HG02885 (cell line): ENCODE results near the gene TCEAL7.
A peak's percentile ranks its signal among the peaks of the same experiment; 100 is the strongest.
"Not testable (repeated sequence)": the region's sequence is repeated elsewhere in the genome, so short reads cannot be mapped to it uniquely, and the experiment has no call there.

Source experiments
- ATAC-seq: cut with Tn5 transposase; IDR thresholded peaks from one replicate; pipeline ENCODE4 v1.9.1; 2021; ENCODE audit warnings: mild to moderate bottlenecking; ENCODE audit not compliant: unreplicated experiment, poor library complexity

The TCEAL7 gene

DNA sequence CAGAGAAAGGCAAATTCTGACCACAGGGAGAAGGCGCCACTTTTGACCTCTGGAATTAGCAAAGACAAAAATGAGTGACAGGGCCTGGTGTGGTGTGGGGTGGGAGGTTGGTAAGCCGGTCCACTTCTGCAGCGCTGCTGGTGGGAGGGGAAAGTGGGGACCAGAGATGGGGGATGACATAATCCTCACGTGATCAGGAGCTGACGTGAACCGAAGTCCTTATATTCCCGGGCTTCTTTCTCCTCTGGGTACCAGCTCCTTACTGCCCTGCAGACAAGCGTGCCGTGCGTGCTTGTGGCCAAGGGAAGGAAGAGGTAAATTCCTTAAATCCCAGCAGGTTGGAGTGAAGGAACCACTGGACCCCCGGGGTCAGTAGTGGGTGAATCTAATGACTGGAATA is at the start of gene TCEAL7:
Gene TCEAL7, plus strand, starts transcription at position 249 of the 400 bp plus-strand sequence. CDS start 1,165 bp downstream, outside the sequence.
- no peak for ATAC-seq

- no peak for ATAC-seq
Observed at GRCh38 chrX:103293118-103293517, 36.9 kb upstream of the TCEAL7 start.

DNA sequence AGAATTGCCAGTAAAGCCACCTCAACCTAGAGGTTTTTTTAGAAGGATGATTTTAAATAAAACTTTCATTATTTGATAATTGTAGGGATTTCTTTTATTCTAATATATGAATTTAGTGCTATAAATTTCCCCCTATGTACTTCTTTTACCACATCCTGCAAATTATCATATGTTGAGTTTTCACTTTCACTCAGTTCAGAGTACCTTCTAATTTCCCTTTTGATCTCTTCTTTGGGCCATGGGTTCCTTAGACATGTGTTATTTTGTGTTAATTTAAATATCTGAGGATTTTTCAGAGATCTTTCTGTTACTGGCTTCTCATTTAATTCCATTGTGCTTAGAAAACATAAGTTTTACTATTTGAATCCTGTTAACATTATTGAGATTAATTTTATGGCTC is 25.3 kb upstream of the TCEAL7 start:
- ATAC-seq, result no peak

DNA sequence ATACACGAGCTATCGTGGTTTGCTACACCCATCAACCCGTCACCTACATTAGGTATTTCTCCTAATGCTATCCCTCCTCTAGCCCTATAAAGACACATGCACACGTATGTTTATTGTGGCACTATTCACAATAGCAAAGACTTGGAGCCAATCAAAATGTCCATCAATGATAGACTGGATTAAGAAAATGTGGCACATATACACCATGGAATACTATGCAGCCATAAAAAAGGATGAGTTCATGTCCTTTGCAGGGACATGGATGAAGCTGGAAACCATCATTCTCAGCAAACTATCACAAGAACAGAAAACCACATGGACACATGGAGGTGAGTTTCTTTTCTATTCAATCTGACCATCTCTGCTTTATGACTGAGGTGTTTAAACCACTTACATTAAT is 24.4 kb upstream of the TCEAL7 start:
- not testable (repeated sequence) for ATAC-seq

- ATAC-seq, result peak; percentile 10
Observed at GRCh38 chrX:103309860-103310554, 20.0 kb upstream of the TCEAL7 start.

- peak; percentile 99 for ATAC-seq
Observed at GRCh38 chrX:103310555-103311398, 19.3 kb upstream of the TCEAL7 start, which contains the start of gene BEX2. Gene BEX2, minus strand, starts transcription at chrX:103310990. Its CDS starts 1,014 bp downstream, at chrX:103309976.

DNA sequence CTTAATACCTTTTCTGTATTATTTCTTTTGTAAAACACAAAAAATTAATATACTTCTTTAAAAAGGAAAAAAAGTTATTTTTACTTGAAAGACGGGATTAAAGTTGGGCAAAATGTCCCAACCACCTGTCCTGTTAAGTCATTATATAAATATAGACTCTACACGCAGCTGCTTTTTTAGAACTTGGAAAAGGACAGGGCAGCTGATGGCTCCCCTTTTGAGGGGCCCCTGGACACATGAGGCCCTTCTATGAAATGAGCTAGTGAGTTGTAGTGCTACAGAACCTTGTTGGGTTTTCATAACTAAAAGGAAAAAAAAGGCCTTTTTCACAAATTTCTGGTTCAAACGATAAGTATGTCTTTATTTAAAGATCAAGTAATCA is 18.6 kb upstream of the TCEAL7 start:
- ATAC-seq, result no peak

GRCh38 chrX:103330681-103331288 is 746 bp downstream of the TCEAL7 start:
- no peak for ATAC-seq

DNA sequence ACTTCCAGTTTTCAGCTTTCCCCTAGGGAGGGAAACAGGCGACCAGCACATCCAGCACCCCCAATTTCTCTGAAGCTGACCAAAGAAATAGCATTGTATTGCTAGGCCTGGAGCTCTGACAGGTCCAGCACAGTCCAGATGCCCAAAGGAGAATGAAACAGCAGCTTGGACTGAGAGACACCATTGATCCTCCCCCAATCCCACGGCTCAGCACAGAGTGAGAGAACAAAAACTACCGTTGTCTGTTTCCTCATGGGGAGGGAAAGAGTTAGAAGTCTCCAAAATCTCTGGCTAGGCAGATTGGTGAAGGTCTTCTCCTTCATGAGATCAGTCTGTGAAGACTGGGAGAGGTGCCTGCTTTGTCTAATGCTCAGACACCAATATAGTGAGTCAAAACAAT is 8.6 kb downstream of the TCEAL7 start:
- no peak for ATAC-seq

DNA sequence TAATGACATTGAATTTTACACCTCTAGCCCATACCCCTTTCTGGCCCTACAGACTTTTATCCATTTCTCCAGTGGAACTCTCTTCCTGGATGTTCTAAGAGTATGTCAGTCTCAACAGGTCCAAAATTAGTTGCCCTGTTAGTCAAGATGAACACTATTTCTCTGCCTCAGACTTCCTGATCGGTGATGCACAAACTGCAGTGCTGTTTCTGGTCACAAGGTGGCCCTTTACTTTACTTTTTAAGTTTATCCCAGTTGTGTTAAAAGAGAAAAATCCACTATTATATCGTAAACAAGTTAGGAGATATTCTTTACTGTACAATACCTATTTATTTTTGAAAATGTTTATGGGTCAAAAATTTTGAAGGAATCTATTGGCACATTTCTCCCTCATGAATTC is 13.1 kb downstream of the TCEAL7 start:
- ATAC-seq, result peak; percentile 76

DNA sequence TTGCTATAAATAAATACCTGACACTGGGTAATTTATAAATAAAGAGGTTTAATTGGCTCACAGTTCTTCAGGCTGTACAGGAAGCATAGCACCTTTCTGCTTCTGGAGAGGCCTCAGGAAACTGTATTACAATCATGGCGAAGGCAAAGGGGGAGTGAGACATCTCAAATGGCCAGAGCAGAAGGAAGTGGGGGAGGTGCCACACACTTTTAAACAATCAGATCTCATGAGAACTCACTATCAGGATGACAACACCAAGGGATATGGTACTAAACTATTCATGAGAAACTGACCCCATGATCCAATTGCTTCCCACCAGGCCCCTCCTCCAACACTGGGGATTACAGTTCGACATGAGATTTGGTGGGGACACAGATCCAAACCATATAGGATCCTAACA is 14.6 kb downstream of the TCEAL7 start:
- no peak for ATAC-seq

DNA sequence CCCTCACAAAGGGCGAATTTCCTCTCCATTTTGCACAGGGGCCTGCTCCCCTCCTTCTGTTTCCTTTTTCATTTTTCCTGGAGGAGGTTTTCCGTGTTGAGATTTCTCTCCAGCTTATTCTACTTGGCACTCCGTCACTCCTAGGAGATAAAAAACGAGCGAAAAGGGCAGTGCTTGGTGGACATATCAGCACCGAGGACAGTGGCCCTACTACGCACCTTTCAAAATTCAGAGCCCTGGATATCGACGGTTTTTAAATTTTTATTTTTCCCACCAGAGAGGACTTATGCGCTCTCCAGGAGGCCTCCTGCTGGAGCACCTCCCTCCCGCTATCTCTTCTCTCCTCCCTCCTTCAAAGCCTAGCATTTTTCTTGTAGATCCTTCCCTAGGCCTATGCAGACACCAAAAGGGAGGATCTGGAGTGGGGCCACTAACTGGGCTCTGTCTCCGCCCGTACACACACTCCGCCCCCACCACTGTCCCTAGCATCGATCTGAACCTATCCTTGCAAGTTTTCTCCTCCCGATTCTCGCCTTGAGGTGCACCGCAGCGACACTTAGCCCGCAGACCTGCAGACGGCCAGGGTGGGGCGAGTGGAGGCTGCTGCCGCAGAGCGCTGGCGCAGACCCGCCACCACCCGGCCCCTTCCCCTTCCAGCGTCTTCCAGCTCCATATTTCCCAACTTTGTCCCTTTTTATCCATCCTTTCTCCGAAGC is 17.8 kb downstream of the TCEAL7 start:
- ATAC-seq, result no peak

DNA sequence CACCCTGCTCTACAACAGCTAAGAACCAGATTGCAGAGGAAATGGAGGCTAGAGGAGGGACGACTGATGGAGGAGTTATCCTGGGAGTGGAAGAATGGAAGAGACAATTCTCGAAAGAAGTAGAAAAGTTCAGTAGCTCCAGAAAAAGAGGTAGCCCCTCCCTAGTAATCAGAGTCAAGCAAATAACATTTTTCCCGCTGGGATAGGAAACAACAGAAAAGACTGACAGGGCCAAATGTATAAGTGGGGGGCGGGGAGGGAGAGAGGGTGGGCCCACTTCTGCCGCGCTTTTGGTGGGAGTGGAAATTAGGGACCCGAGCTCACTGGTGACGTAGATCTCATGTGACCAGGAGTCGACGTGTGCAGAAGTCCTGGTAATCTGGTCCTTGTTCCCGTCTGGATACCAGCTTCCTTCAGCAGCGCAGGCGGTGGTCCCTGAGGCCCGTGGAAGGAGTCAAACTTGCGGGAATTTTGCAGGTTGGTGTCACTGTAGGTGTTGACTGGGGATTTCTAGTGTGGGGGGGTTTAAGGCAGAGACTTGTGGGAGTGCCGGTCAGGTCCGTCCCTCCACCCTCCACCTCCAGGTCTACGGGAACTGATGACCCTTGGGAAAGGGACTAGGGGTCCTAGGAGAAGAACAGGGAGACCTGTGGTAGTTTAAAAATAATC is 26.2 kb downstream of the TCEAL7 start, which contains the start of gene TCEAL9:
Gene TCEAL9, plus strand, starts transcription at position 377 of the 669 bp plus-strand sequence. CDS start 1,179 bp downstream, outside the sequence.
- peak; percentile 82 for ATAC-seq

DNA sequence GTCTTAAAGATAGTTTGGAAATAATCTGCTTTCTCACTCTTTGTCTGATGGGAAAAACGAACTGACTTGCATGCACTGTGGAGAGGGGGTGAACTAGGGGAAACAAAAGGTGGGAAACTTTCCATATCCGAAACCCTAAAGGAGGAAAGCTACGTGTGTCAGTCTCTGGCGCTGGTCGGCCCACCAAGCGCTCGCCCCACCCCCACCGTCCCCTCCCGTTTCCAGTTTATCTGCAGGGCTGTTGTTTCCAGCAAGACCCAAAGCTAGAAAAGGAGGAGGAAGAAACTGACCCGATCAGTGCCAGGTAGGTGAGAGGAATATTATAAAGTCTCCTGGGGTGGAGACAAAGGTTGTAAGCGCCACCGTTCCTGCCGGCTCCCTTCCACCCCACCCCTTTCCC is 26.8 kb downstream of the TCEAL7 start:
- peak; percentile 26 for ATAC-seq

GRCh38 chrX:103357871-103358270 is 27.8 kb downstream of the TCEAL7 start:
- ATAC-seq, result no peak

DNA sequence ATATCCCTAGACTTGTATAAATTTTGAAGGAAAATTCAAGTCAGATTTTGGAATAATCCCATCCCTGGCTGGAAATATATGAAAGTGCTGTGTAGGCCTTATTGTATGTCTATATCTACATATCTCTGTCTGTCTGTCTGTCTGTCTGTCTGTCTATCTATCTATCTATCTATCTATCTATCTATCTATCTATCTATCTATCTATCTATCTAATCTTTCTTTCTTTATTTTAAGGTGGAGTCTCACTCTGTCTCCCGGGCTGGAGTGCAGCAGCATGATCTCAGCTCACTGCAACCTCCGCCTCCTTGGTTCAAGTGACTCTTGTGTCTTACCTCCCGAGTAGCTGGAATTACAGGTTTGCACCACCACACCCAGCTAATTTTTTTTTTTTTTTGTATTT is 29.6 kb downstream of the TCEAL7 start:
- not testable (repeated sequence) for ATAC-seq

GRCh38 chrX:103360092-103360491 is 30.1 kb downstream of the TCEAL7 start:
- ATAC-seq, result no peak

DNA sequence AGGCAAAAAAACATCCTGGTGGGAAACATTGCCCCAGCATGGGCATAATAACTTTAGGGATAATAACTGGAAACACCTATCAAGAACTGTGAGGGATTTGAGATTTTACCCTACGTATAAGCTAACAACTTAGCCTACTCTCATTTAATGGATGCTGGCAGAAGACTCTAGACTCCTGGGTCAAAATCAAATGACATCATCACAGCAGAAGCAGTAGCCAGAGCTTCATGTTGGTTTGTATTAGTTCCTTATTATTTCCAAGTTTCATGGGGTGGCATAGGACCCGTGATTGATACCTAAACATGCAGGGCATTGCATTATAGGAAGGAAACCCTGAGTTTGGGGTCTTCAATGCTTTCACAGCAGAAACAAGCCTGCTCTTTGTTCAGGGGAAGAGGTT is 30.9 kb downstream of the TCEAL7 start:
- no peak for ATAC-seq

GRCh38 chrX:103361798-103362197 is 31.8 kb downstream of the TCEAL7 start:
- ATAC-seq, result no peak

- no peak for ATAC-seq
Observed at GRCh38 chrX:103362474-103362873, 32.4 kb downstream of the TCEAL7 start.
